Left ventricle myocardium inferior (tissue), 1 donor: ENCODE data around the gene SNX2. TPM values are rescaled to one million over a fixed set of nuclear protein-coding genes. Genes with fewer than 3 reads are reported as not detected.

ENCODE experiments used
- DNase-seq: peaks from one replicate; pipeline ENCODE4 v3.0.0-alpha.2; 2020
- H3K27ac ChIP-seq: fragments of 200-600 bp; replicated peaks from 2 replicates; pipeline ENCODE4 v1.8.0; 2021
- H3K27me3 ChIP-seq: fragments of 200-600 bp; 2 replicates; pipeline ENCODE4 v1.8.0; 2021; ENCODE audit warnings: low read depth
- H3K36me3 ChIP-seq: fragments of 200-600 bp; 2 replicates; pipeline ENCODE4 v1.8.0; 2021
- H3K4me1 ChIP-seq: fragments of 200-600 bp; 2 replicates; pipeline ENCODE4 v1.8.0; 2021
- H3K4me3 ChIP-seq: fragments of 200-600 bp; 2 replicates; pipeline ENCODE4 v1.8.0; 2021; ENCODE audit warnings: mild to moderate bottlenecking, moderate library complexity
- H3K9me3 ChIP-seq: fragments of 200-600 bp; replicated peaks from 2 replicates; pipeline ENCODE4 v1.8.0; 2021
- intact Hi-C: fragments of 100-400 bp; cut with micrococcal nuclease; formaldehyde crosslinking; loops from one replicate; pipeline ENCODE4 v1.11.0; 2022
- total RNA-seq: library from RNA; stranded (reverse); fragmentation: NEBNext Ultra II Directional; extraction: Animal tissue kit (Norgen Biotek cat#: 25700); gene quantifications from one replicate; pipeline ENCODE4 v1.2.1, GENCODE V29; 2021
- TF ChIP-seq, protein P1 (sequence below): fragments of 200-600 bp; IDR thresholded peaks from 2 replicates; pipeline ENCODE4 v1.8.0; 2021; ENCODE audit warnings: antibody characterized with exemption, mild to moderate bottlenecking, borderline replicate concordance
- donor health status: DM: no; HTN: yes; CAD: no; lungs with severe emphysema.

Gene SNX2
- total RNA-seq, 1 donor from 2014 or later, result 37.0 TPM

DNA sequence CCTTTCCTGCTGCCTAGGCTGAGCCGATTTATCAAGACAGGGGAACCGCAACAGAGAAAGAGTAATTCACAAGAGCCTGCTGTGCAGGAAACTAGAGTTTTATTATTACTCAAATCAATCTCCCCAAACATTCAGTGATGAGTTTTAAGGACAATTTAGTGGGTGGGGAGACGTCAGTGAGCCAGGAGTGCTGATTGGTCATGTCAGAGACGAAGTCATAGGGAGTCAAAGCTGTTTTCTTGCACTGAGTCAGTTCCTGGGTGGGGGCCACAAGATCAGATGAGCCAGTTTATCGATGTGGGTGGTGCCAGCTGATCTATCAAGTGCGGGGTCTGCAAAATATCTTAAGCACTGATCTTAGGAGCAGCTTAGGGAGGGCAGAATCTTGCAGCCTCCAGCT, 89.5 kb downstream of the SNX2 start:
- DNase-seq, result no peak
- no peaks in the 10 kb centered on the region for H3K4me1 ChIP-seq
- H3K27ac ChIP-seq, result no peak overlapping the region
- intact Hi-C loops, result no loop called here
- TF ChIP-seq, protein P1, sequence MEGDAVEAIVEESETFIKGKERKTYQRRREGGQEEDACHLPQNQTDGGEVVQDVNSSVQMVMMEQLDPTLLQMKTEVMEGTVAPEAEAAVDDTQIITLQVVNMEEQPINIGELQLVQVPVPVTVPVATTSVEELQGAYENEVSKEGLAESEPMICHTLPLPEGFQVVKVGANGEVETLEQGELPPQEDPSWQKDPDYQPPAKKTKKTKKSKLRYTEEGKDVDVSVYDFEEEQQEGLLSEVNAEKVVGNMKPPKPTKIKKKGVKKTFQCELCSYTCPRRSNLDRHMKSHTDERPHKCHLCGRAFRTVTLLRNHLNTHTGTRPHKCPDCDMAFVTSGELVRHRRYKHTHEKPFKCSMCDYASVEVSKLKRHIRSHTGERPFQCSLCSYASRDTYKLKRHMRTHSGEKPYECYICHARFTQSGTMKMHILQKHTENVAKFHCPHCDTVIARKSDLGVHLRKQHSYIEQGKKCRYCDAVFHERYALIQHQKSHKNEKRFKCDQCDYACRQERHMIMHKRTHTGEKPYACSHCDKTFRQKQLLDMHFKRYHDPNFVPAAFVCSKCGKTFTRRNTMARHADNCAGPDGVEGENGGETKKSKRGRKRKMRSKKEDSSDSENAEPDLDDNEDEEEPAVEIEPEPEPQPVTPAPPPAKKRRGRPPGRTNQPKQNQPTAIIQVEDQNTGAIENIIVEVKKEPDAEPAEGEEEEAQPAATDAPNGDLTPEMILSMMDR, result no peak
- H3K36me3 ChIP-seq, result peaks cover 22% of the 10 kb centered on the region
- no peaks in the 10 kb centered on the region for H3K9me3 ChIP-seq
- H3K4me3 ChIP-seq, result no peak overlapping the region
- H3K27me3 ChIP-seq, result no peaks in the 10 kb centered on the region

DNA sequence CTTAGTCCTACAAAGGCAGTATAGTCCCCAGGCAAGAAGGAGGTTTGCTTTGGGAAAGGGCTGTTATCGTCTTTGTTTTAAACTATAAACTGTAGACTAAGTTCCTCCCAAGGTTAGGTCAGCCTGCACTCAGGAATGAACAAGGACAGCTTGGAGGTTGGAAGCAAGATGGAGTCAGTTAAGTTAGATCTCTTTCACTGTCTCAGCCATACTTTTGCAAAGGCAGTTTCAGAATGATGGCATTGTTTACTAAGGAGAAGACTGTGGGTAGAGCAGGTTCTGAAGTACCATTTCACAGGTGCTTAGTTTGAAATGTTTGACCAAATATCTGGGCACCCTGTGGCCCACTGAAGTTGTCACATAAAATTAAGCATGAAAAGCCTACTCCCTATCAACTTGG, 90.0 kb downstream of the SNX2 start:
- Histone ChIP-seq H3K4me3 (no peak overlapping the region), H3K27ac (no peak overlapping the region), H3K9me3 (no peaks in the 10 kb centered on the region), H3K27me3 (no peaks in the 10 kb centered on the region), H3K4me1 (no peaks in the 10 kb centered on the region), H3K36me3 (peaks cover 22% of the 10 kb centered on the region)
- intact Hi-C loops, result no loop called here
- no peak for DNase-seq
- TF ChIP-seq, protein P1, result no peak

DNA sequence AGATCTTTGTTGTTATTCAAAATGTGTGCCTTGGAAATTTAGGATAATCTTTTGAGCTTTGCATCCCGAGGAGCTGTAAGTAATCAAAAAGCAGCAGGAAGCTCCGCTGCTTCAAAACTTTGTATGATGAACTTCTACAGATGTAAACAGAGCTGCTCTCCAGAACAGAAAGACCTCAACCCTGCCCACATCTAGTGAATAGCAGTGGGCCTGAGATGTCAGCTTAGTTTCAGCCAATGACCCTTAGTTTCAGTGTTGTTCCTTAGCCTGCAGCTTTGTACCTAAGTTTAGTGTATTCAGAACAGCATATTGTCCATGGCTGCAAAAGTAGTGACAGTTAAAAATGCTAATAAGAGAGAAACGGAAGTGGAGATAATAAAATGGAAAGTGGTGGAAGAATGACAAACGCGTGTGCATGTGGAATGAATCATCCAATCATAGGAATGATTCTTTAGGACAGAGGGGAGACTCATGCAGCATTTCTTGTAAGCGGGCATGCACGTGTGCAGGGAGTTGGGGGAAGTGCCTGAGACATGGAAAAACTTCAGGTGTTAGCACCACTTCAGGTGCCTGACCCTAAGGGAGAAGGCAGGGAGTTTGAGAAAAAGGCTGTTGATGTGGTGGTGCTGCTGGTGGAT, 95.5 kb downstream of the SNX2 start:
- Histone ChIP-seq H3K4me3 (no peak overlapping the region), H3K36me3 (peaks cover 22% of the 10 kb centered on the region)
- TF ChIP-seq, protein P1, result no peak

DNA sequence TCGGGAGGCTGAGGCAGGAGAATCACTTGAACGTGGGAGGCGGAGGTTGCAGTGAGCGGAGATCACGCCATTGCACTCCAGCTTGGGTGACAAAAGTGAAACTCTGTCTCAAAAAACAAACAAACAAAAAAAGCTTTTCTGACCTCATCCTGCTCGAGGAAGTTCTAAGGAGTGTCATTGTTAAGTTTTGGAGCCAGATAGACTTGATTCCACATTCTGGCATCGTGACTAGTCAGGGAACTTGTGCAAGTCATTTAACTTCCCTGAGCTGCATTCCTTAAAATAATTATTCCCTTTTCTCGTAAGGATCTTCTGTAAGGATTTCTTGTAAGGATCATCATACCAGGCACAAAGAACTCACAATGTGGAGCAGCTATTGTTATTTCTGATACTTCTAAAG, 96.8 kb downstream of the SNX2 start:
- Histone ChIP-seq H3K27me3 (no peaks in the 10 kb centered on the region), H3K27ac (no peak overlapping the region), H3K4me3 (no peak overlapping the region), H3K4me1 (peaks cover 12% of the 10 kb centered on the region), H3K9me3 (no peaks in the 10 kb centered on the region), H3K36me3 (peaks cover 16% of the 10 kb centered on the region)
- TF ChIP-seq, protein P1, result no peak
- DNase-seq, result no peak
- intact Hi-C loops, result no loop called here

More for the DNA sequence above, 95.5 kb downstream of the SNX2 start:
- intact Hi-C loops, result no loop called here
- peaks cover 12% of the 10 kb centered on the region for H3K4me1 ChIP-seq
- H3K27me3 ChIP-seq, result no peaks in the 10 kb centered on the region
- no peak overlapping the region for H3K27ac ChIP-seq
- no peaks in the 10 kb centered on the region for H3K9me3 ChIP-seq
- no peak for DNase-seq

DNA sequence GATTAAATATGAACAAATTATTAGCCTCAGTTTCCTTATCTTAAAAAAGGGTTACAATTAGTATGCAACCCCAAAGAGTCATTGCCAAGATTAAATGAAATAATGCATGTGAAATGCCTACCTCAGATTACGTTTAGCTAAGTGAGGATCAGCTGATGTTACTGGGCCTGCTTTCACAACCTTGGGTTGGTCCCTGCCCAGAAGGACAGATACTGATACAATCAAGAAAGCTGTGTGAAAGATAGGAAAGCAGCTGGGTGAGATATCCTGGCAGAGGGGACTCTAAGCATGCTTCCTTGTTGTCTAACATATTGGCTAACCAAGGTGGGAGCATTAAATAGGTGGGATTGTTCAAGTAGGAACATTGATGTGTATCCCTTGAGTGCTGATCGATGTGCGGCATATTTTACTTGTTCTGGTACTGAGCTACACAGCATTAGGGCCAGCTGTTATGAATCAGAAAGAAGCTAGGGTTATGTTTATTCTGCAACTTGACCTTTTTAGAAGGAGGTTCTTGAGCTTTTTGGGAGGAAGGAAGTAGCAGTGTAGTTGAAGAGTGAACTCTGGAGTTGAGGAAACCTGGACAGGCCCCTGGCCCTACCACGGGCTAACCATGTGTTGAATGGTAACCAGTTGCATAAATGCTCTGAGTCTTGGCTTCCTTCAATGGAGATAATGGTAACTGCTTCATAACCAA, 99.4 kb downstream of the SNX2 start:
- intact Hi-C loops, result no loop called here
- H3K9me3 ChIP-seq, result no peaks in the 10 kb centered on the region
- no peaks in the 10 kb centered on the region for H3K36me3 ChIP-seq
- no peak for DNase-seq
- TF ChIP-seq, protein P1, result no peak
- H3K27ac ChIP-seq, result no peak overlapping the region
- no peaks in the 10 kb centered on the region for H3K27me3 ChIP-seq
- H3K4me3 ChIP-seq, result no peak overlapping the region
- H3K4me1 ChIP-seq, result peaks cover 12% of the 10 kb centered on the region
